IPS-15b (cell line): ENCODE measurements around the gene DIAPH3.

ENCODE experiments used
- H3K27me3 ChIP-seq: one replicate; pipeline ENCODE4 v1.6.1; 2013; ENCODE audit warnings: low read length; ENCODE audit not compliant: control insufficient read depth, insufficient read depth
- H3K36me3 ChIP-seq: one replicate; pipeline ENCODE4 v1.6.1; 2013; ENCODE audit warnings: low read length; ENCODE audit not compliant: control insufficient read depth, insufficient read depth
- H3K4me1 ChIP-seq: one replicate; pipeline ENCODE4 v1.6.1; 2013; ENCODE audit warnings: mild to moderate bottlenecking, low read length; ENCODE audit not compliant: control insufficient read depth, insufficient read depth
- H3K4me3 ChIP-seq: one replicate; pipeline ENCODE4 v1.5.1; 2013; ENCODE audit warnings: low read depth, low read length
- H3K9ac ChIP-seq: one replicate; pipeline ENCODE4 v1.6.1; 2013; ENCODE audit warnings: low read depth, mild to moderate bottlenecking, low read length
- H3K9me3 ChIP-seq: one replicate; pipeline ENCODE4 v1.6.1; 2013; ENCODE audit warnings: mild to moderate bottlenecking, low read length; ENCODE audit not compliant: control insufficient read depth, insufficient read depth

DIAPH3 gene

GRCh38 chr13:59658027-59658737 is 505.5 kb downstream of the DIAPH3 start:
- H3K4me1 ChIP-seq, result no peaks in the 10 kb centered on the region

GRCh38 chr13:59653916-59654315 is 509.8 kb downstream of the DIAPH3 start:
- no peaks in the 10 kb centered on the region for H3K27me3 ChIP-seq
- H3K9ac ChIP-seq, result no peak overlapping the region
- no peaks in the 10 kb centered on the region for H3K9me3 ChIP-seq
- no peaks in the 10 kb centered on the region for H3K36me3 ChIP-seq
- H3K4me1 ChIP-seq, result no peaks in the 10 kb centered on the region
- no peak overlapping the region for H3K4me3 ChIP-seq

More at GRCh38 chr13:59658027-59658737, 505.5 kb downstream of the DIAPH3 start:
- H3K9ac ChIP-seq, result no peak overlapping the region
- H3K4me3 ChIP-seq, result no peak overlapping the region
- no peaks in the 10 kb centered on the region for H3K36me3 ChIP-seq
- H3K9me3 ChIP-seq, result no peaks in the 10 kb centered on the region
- no peaks in the 10 kb centered on the region for H3K27me3 ChIP-seq

- Histone ChIP-seq H3K27me3 (no peaks in the 10 kb centered on the region), H3K36me3 (no peaks in the 10 kb centered on the region), H3K9me3 (no peaks in the 10 kb centered on the region), H3K4me3 (no peak overlapping the region), H3K9ac (no peak overlapping the region), H3K4me1 (no peaks in the 10 kb centered on the region)
Measured at GRCh38 chr13:59651479-59651878, 512.2 kb downstream of the DIAPH3 start.

- Histone ChIP-seq H3K9ac (no peak overlapping the region), H3K27me3 (no peaks in the 10 kb centered on the region), H3K36me3 (no peaks in the 10 kb centered on the region), H3K9me3 (no peaks in the 10 kb centered on the region), H3K4me3 (no peak overlapping the region), H3K4me1 (no peaks in the 10 kb centered on the region)
Measured at GRCh38 chr13:59643906-59644626, 519.7 kb downstream of the DIAPH3 start.

- Histone ChIP-seq H3K9me3 (no peaks in the 10 kb centered on the region), H3K4me1 (no peaks in the 10 kb centered on the region), H3K4me3 (no peak overlapping the region), H3K27me3 (no peaks in the 10 kb centered on the region), H3K36me3 (no peaks in the 10 kb centered on the region), H3K9ac (no peak overlapping the region)
Measured at GRCh38 chr13:59643364-59643841, 520.3 kb downstream of the DIAPH3 start.

GRCh38 chr13:59641817-59642216 is 521.9 kb downstream of the DIAPH3 start:
- Histone ChIP-seq H3K4me1 (no peaks in the 10 kb centered on the region), H3K4me3 (no peak overlapping the region), H3K9me3 (no peaks in the 10 kb centered on the region), H3K9ac (no peak overlapping the region), H3K27me3 (no peaks in the 10 kb centered on the region), H3K36me3 (no peaks in the 10 kb centered on the region)

GRCh38 chr13:59641261-59641660 is 522.5 kb downstream of the DIAPH3 start:
- Histone ChIP-seq H3K9me3 (no peaks in the 10 kb centered on the region), H3K9ac (no peak overlapping the region), H3K4me1 (no peaks in the 10 kb centered on the region), H3K36me3 (no peaks in the 10 kb centered on the region), H3K4me3 (no peak overlapping the region), H3K27me3 (no peaks in the 10 kb centered on the region)

- no peak overlapping the region for H3K4me3 ChIP-seq
- no peaks in the 10 kb centered on the region for H3K36me3 ChIP-seq
- no peaks in the 10 kb centered on the region for H3K9me3 ChIP-seq
- no peaks in the 10 kb centered on the region for H3K27me3 ChIP-seq
- H3K4me1 ChIP-seq, result peaks cover 3% of the 10 kb centered on the region
- no peak overlapping the region for H3K9ac ChIP-seq
Measured at GRCh38 chr13:59638404-59638803, 525.3 kb downstream of the DIAPH3 start.

GRCh38 chr13:59635589-59635988 is 528.1 kb downstream of the DIAPH3 start:
- Histone ChIP-seq H3K36me3 (no peaks in the 10 kb centered on the region), H3K27me3 (no peaks in the 10 kb centered on the region), H3K9me3 (no peaks in the 10 kb centered on the region), H3K4me1 (peaks cover 6% of the 10 kb centered on the region), H3K4me3 (no peak overlapping the region), H3K9ac (no peak overlapping the region)

GRCh38 chr13:59633290-59633689 is 530.4 kb downstream of the DIAPH3 start:
- Histone ChIP-seq H3K27me3 (no peaks in the 10 kb centered on the region), H3K4me1 (peaks cover 6% of the 10 kb centered on the region), H3K9ac (no peak overlapping the region), H3K9me3 (no peaks in the 10 kb centered on the region), H3K36me3 (no peaks in the 10 kb centered on the region), H3K4me3 (no peak overlapping the region)

- no peaks in the 10 kb centered on the region for H3K27me3 ChIP-seq
- H3K36me3 ChIP-seq, result no peaks in the 10 kb centered on the region
Measured at GRCh38 chr13:59631271-59631670, 532.5 kb downstream of the DIAPH3 start.

GRCh38 chr13:59625111-59625510 is 538.6 kb downstream of the DIAPH3 start:
- Histone ChIP-seq H3K27me3 (no peaks in the 10 kb centered on the region), H3K4me1 (peaks cover 13% of the 10 kb centered on the region), H3K4me3 (no peak overlapping the region), H3K9ac (no peak overlapping the region), H3K9me3 (no peaks in the 10 kb centered on the region), H3K36me3 (no peaks in the 10 kb centered on the region)

More at GRCh38 chr13:59631271-59631670, 532.5 kb downstream of the DIAPH3 start:
- Histone ChIP-seq H3K9me3 (no peaks in the 10 kb centered on the region), H3K9ac (no peak overlapping the region), H3K4me1 (peaks cover 6% of the 10 kb centered on the region), H3K4me3 (no peak overlapping the region)
